WTC11 (cell line): ENCODE data around the gene ETV6. TPM values are rescaled to one million over a fixed set of nuclear protein-coding genes. Genes with fewer than 3 reads are reported as not detected.

ENCODE experiments used
- ATAC-seq: fragments of 200-7000 bp; cut with Tn5 transposase; 2 replicates; pipeline ENCODE4 v1.10.0; 2021; ENCODE audit warnings: mild to moderate bottlenecking, moderate library complexity
- CTCF ChIA-PET: fragments of 300-600 bp; sonication (Branson Sonifier 250); formaldehyde crosslinking; loops from one replicate; lab custom pipeline; 2021; ENCODE audit warnings: antibody characterized with exemption; lab: Charles Lee
- POLR2A ChIA-PET: fragments of 350-600 bp; sonication (Branson Sonifier 250); formaldehyde crosslinking; loops from one replicate; lab custom pipeline; 2021; ENCODE audit warnings: antibody characterized with exemption; lab: Charles Lee
- DNase-seq: peaks from one replicate; pipeline ENCODE4 v3.0.0; 2021; ENCODE audit warnings: low spot score
- H3K27ac Mint-ChIP-seq: 2 replicates; pipeline ENCODE4 v1.8.0; 2021; ENCODE audit warnings: mixed read lengths
- H3K27me3 Mint-ChIP-seq: 2 replicates; pipeline ENCODE4 v1.8.0; 2021; ENCODE audit warnings: low read depth, mild to moderate bottlenecking, moderate library complexity, mixed read lengths
- H3K36me3 Mint-ChIP-seq: 2 replicates; pipeline ENCODE4 v1.8.0; 2021; ENCODE audit warnings: mixed read lengths
- H3K4me1 Mint-ChIP-seq: 2 replicates; pipeline ENCODE4 v1.8.0; 2022; ENCODE audit warnings: mixed read lengths
- H3K4me3 Mint-ChIP-seq: 2 replicates; pipeline ENCODE4 v1.8.0; 2021; ENCODE audit warnings: mild to moderate bottlenecking, moderate library complexity, mixed read lengths
- H3K9me3 Mint-ChIP-seq: 2 replicates; pipeline ENCODE4 v1.8.0; 2021; ENCODE audit warnings: mixed read lengths
- ATF2 ChIP-seq: sonication (generic); formaldehyde crosslinking; IDR thresholded peaks from 2 replicates; pipeline ENCODE4 v1.8.1; 2022; ENCODE audit warnings: low read depth, missing genetic modification reagents, borderline replicate concordance
- CDX4 ChIP-seq: fragments of 250-450 bp; sonication (Bioruptor Pico); IDR thresholded peaks from 2 replicates; pipeline ENCODE4 v1.9.0; 2021; ENCODE audit warnings: moderate library complexity, mild to moderate bottlenecking, inconsistent platforms, borderline replicate concordance
- CREB1 ChIP-seq: sonication (generic); formaldehyde crosslinking; IDR thresholded peaks from 2 replicates; pipeline ENCODE4 v1.8.0; 2023; ENCODE audit warnings: mild to moderate bottlenecking, missing genetic modification reagents
- ELF4 ChIP-seq: sonication (generic); formaldehyde crosslinking; IDR thresholded peaks from 2 replicates; pipeline ENCODE4 v1.8.1; 2022; ENCODE audit warnings: low read depth, mild to moderate bottlenecking, moderate library complexity, missing genetic modification reagents
- IRF2 ChIP-seq: sonication (generic); formaldehyde crosslinking; IDR thresholded peaks from 2 replicates; pipeline ENCODE4 v1.8.0; 2022; ENCODE audit warnings: low read depth, missing genetic modification reagents, borderline replicate concordance
- NR1H2 ChIP-seq: sonication (generic); formaldehyde crosslinking; IDR thresholded peaks from 2 replicates; pipeline ENCODE4 v1.9.0; 2021; ENCODE audit warnings: mild to moderate bottlenecking, moderate library complexity, missing genetic modification reagents
- PREB ChIP-seq: sonication (generic); formaldehyde crosslinking; IDR thresholded peaks from 2 replicates; pipeline ENCODE4 v1.8.1; 2022; ENCODE audit warnings: mild to moderate bottlenecking, missing genetic modification reagents, moderate library complexity, borderline replicate concordance
- SOX15 ChIP-seq: fragments of 250-450 bp; sonication (Bioruptor Pico); IDR thresholded peaks from 2 replicates; pipeline ENCODE4 v1.9.0; 2021; ENCODE audit warnings: mild to moderate bottlenecking
- TEAD1 ChIP-seq: sonication (generic); formaldehyde crosslinking; IDR thresholded peaks from 2 replicates; pipeline ENCODE4 v1.8.0; 2022; ENCODE audit warnings: mild to moderate bottlenecking, missing genetic modification reagents
- USF1 ChIP-seq: sonication (generic); formaldehyde crosslinking; IDR thresholded peaks from 2 replicates; pipeline ENCODE4 v1.8.0; 2022; ENCODE audit warnings: mild to moderate bottlenecking, missing genetic modification reagents
- ZBTB21 ChIP-seq: sonication (generic); formaldehyde crosslinking; IDR thresholded peaks from 2 replicates; pipeline ENCODE4 v1.8.1; 2023; ENCODE audit warnings: mild to moderate bottlenecking, missing genetic modification reagents, borderline replicate concordance
- ZNF281 ChIP-seq: sonication (generic); formaldehyde crosslinking; IDR thresholded peaks from 2 replicates; pipeline ENCODE4 v1.8.0; 2023; ENCODE audit warnings: mild to moderate bottlenecking, missing genetic modification reagents
- ZNF317 ChIP-seq: sonication (generic); formaldehyde crosslinking; IDR thresholded peaks from 2 replicates; pipeline ENCODE4 v1.8.1; 2023; ENCODE audit warnings: low read depth, mild to moderate bottlenecking, moderate library complexity, missing genetic modification reagents, borderline replicate concordance
- ZNF416 ChIP-seq: fragments of 250-450 bp; sonication (Bioruptor Pico); IDR thresholded peaks from 2 replicates; pipeline ENCODE4 v1.9.0; 2021; ENCODE audit warnings: mild to moderate bottlenecking, inconsistent platforms
- total RNA-seq: library from RNA; stranded (reverse); gene quantifications from 3 replicates; pipeline ENCODE4 v1.2.3, GENCODE V29; 2021

ETV6 gene
- total RNA-seq, 1 experiment from 2014 or later, result 23.5 TPM

- TF ChIP-seq ATF2 (CRISPR knock-in tag) (no peak), NR1H2 (CRISPR knock-in tag) (no peak), ZBTB21 (no peak), ZNF416 (CRISPR knock-in tag) (no peak), SOX15 (CRISPR knock-in tag) (no peak), CREB1 (CRISPR knock-in tag) (no peak)
These were observed 267.3 kb downstream of the ETV6 start (continued) for GRCh38 chr12:11916771-11917170.

GRCh38 chr12:11917501-11917900, 268.0 kb downstream of the ETV6 start:
- POLR2A ChIA-PET, result interaction anchor here (0.6 kb wide), 2 partner anchors 254 to 861 kb away, joined by 3 to 8 read pairs; no protein-coding TSS in a partner anchor
- H3K4me1 Mint-ChIP-seq, result peaks cover 4% of the 10 kb centered on the region
- DNase-seq, result no peak

More at GRCh38 chr12:11917501-11917900, 268.0 kb downstream of the ETV6 start:
- Mint-ChIP-seq H3K36me3 (no peaks in the 10 kb centered on the region), H3K9me3 (no peaks in the 10 kb centered on the region; the same call in 1 of the 2 replicates), H3K4me3 (no peak overlapping the region), H3K27me3 (no peaks in the 10 kb centered on the region), H3K27ac (no peak overlapping the region)
- TF ChIP-seq NR1H2 (CRISPR knock-in tag) (no peak), USF1 (CRISPR knock-in tag) (no peak), ELF4 (CRISPR knock-in tag) (no peak), ZNF281 (CRISPR knock-in tag) (no peak), CDX4 (CRISPR knock-in tag) (no peak), PREB (CRISPR knock-in tag) (no peak), ZNF317 (CRISPR knock-in tag) (no peak), IRF2 (CRISPR knock-in tag) (no peak), SOX15 (CRISPR knock-in tag) (no peak), TEAD1 (CRISPR knock-in tag) (no peak)
- no peak for ATAC-seq
- CTCF ChIA-PET, result no interaction called here
